Fibroblast of lung (primary cell): ENCODE measurements around the gene U2AF1L4. TPM values are rescaled to one million over a fixed set of nuclear protein-coding genes. Genes with fewer than 3 reads are reported as not detected.

Experiments
- DNase-seq, 2 donors: peaks; one replicate each; pipeline versions ENCODE4 v3.0.0 to v3.0.0-alpha.2; 2010; ENCODE audit warnings: low read depth in 2 of 2
- H2AFZ ChIP-seq: 2 replicates; pipeline ENCODE4 v1.5.1; 2012; ENCODE audit warnings: low read length, control low read depth, inconsistent platforms
- H3K27ac ChIP-seq: 2 replicates; pipeline ENCODE4 v1.5.1; 2011; ENCODE audit warnings: low read length, control low read depth; ENCODE audit not compliant: insufficient read depth
- H3K27me3 ChIP-seq: 2 replicates; pipeline ENCODE4 v1.5.1; 2011; ENCODE audit warnings: mild to moderate bottlenecking, low read length; ENCODE audit not compliant: control insufficient read depth, insufficient read depth
- H3K36me3 ChIP-seq: 2 replicates; pipeline ENCODE4 v1.5.1; 2011; ENCODE audit warnings: low read length; ENCODE audit not compliant: control insufficient read depth, insufficient read depth
- H3K4me1 ChIP-seq: 2 replicates; pipeline ENCODE4 v1.5.1; 2011; ENCODE audit warnings: low read length; ENCODE audit not compliant: control insufficient read depth, insufficient read depth; ENCODE audit errors: extremely low read depth
- H3K4me2 ChIP-seq: 2 replicates; pipeline ENCODE4 v1.5.1; 2011; ENCODE audit warnings: low read length, control low read depth; ENCODE audit not compliant: insufficient read depth; ENCODE audit errors: extremely low read depth
- H3K4me3 ChIP-seq, 4 experiments: fragments of 200-600 bp in 1 of 4; sonication (generic) in 1 of 4; replicated peaks in 1 of 4; 2 replicates each; pipeline ENCODE4 v1.5.1; 2011 to 2016; ENCODE audit warnings: low read length in 4 of 4, low read depth in 3 of 4, mild to moderate bottlenecking in 3 of 4, control low read depth in 2 of 4, inconsistent platforms in 1 of 4, mixed read lengths in 1 of 4; ENCODE audit not compliant: insufficient read depth in 1 of 4; ENCODE audit errors: control extremely low read depth in 1 of 4
- H3K79me2 ChIP-seq: 2 replicates; pipeline ENCODE4 v1.5.1; 2012; ENCODE audit warnings: mild to moderate bottlenecking, low read length, inconsistent platforms; ENCODE audit not compliant: control insufficient read depth, insufficient read depth
- H3K9ac ChIP-seq: 2 replicates; pipeline ENCODE4 v1.5.1; 2011; ENCODE audit warnings: mild to moderate bottlenecking, low read length, control low read depth; ENCODE audit not compliant: insufficient read depth
- H3K9me3 ChIP-seq: 2 replicates; pipeline ENCODE4 v1.5.1; 2012; ENCODE audit warnings: low read depth, low read length; ENCODE audit not compliant: control insufficient read depth, insufficient read depth
- H4K20me1 ChIP-seq: 2 replicates; pipeline ENCODE4 v1.5.1; 2011; ENCODE audit warnings: low read length; ENCODE audit not compliant: control insufficient read depth, insufficient read depth; ENCODE audit errors: extremely low read depth
- EZH2 ChIP-seq: IDR thresholded peaks from 2 replicates; pipeline ENCODE4 v1.5.1; 2012; ENCODE audit warnings: low read length, control low read depth, mild to moderate bottlenecking; ENCODE audit errors: missing control alignments
- polyA plus RNA-seq, 2 donors: library from polyadenylated mRNA; depleted of rRNA in 1 of 2; stranded (reverse) in 1 of 2; unstranded in 1 of 2; fragments of >200 nt; gene quantifications; 2 replicates each; pipeline ENCODE4 v1.2.1, GENCODE V29; 2011 to 2012; ENCODE audit warnings: missing spikeins in 1 of 2
- total RNA-seq: library from RNA; depleted of rRNA; stranded (reverse); fragments of >200 nt; gene quantifications from 2 replicates; pipeline ENCODE4 v1.2.1, GENCODE V29; 2014
- TF ChIP-seq, protein P1 (sequence below), 2 donors: IDR thresholded peaks in 1 of 2; conservative IDR thresholded peaks in 1 of 2; 1 replicate in 1 of 2; 2 replicates in 1 of 2; pipeline ENCODE4 v1.5.1; 2011 to 2012; ENCODE audit warnings: low read length in 2 of 2, control low read depth in 1 of 2, inconsistent platforms in 1 of 2, low read depth in 1 of 2, mild to moderate bottlenecking in 1 of 2

The U2AF1L4 gene
- total and polyA plus RNA-seq, 2 donors (not counting 1 experiment from before 2014, with no cell fraction given): 9.1 to 11.9 TPM

DNA sequence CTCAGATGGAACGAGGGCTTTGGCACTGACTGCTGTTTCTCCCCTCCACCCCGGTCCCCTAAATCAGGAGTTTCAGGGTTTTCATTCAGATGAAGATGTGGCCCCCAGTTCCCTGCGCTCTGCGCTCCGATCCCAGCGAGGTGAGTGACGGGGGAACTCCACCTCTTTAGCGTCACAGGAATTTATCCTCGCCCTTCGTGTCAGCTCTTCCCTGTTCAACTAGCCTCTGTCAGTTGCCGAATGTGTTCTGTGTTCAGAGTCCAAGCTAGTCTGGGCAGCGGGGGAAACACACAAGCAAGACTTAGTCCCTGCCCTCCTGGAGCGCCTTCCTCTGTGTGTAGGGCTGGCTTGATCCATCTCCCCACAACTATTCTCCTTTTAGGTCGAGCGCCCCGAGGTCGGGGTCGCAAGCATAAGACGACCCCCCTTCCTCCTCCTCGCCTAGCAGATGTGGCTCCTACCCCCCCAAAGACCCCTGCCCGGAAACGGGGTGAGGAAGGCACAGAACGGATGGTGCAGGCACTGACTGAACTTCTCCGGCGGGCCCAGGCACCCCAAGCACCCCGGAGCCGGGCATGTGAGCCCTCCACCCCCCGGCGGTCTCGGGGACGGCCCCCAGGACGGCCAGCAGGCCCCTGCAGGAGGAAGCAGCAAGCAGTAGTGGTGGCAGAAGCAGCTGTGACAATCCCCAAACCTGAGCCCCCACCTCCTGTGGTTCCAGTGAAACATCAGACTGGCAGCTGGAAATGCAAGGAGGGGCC is 25.6 kb downstream of the U2AF1L4 start:
- peaks cover 33% of the 10 kb centered on the region for H3K79me2 ChIP-seq

DNA sequence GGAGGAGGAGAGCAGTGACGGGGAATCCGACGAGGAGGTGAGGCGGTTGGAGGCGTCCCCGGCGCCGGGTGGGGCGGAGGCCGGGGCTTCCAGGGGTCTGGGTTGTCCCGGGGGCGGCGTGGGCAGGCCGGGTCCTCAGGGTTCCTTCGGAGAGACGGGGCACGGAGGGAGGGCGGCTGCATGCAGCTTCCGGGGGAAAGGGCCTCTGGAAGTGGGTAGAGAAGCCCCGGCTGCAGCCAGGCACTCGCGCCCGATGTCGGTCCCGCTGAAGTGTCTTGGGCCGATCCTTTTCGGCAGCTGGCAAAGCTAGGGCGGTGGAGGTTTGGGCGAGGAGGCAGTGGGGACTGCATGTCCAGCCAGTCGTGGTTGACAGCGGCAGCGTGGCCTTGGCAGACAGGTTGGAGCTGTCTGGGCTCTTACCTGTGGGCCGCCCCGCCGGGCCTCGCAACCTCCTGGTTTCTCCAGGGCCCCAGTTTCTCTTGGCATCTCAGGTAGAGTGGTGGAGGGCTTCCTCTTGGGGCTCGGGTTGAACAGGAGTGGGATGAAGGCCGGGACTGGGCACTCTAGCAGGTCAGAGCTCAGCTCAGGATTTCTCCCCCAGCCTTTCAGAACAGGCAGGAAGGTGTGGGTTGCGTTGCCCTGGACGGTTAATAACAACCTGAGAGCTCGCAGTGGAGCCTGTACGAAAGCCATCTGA is 26.7 kb downstream of the U2AF1L4 start:
- H3K9ac ChIP-seq: peak overlapping the region; percentile 77
- peak overlapping the region; percentile 68 for H3K27ac ChIP-seq
- peak overlapping the region; percentile 74 to 87 (median 80) for H3K4me3 ChIP-seq
- H3K36me3 ChIP-seq: peaks cover 24% of the 10 kb centered on the region
- H3K9me3 ChIP-seq: no peaks in the 10 kb centered on the region
- TF ChIP-seq, protein P1, sequence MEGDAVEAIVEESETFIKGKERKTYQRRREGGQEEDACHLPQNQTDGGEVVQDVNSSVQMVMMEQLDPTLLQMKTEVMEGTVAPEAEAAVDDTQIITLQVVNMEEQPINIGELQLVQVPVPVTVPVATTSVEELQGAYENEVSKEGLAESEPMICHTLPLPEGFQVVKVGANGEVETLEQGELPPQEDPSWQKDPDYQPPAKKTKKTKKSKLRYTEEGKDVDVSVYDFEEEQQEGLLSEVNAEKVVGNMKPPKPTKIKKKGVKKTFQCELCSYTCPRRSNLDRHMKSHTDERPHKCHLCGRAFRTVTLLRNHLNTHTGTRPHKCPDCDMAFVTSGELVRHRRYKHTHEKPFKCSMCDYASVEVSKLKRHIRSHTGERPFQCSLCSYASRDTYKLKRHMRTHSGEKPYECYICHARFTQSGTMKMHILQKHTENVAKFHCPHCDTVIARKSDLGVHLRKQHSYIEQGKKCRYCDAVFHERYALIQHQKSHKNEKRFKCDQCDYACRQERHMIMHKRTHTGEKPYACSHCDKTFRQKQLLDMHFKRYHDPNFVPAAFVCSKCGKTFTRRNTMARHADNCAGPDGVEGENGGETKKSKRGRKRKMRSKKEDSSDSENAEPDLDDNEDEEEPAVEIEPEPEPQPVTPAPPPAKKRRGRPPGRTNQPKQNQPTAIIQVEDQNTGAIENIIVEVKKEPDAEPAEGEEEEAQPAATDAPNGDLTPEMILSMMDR (conservative IDR thresholded peaks at IDR 0.05 in 1 of 2, IDR thresholded peaks at IDR 0.05 in 1 of 2; ENCODE audit: low read depth in 1 of 2, low read length in 2 of 2): no peak
- TF ChIP-seq EZH2: no peak
- peaks cover 9% of the 10 kb centered on the region for H3K4me1 ChIP-seq
- no peaks in the 10 kb centered on the region for H3K27me3 ChIP-seq
- peak overlapping the region; percentile 89 for H3K4me2 ChIP-seq
- no peaks in the 10 kb centered on the region for H4K20me1 ChIP-seq
- no peak overlapping the region for H2AFZ ChIP-seq
- peak in 1 of 2 donors; percentile 15 for DNase-seq
- H3K79me2 ChIP-seq: peaks cover 33% of the 10 kb centered on the region

More for the DNA sequence above, 25.6 kb downstream of the U2AF1L4 start:
- Histone ChIP-seq H4K20me1 (no peaks in the 10 kb centered on the region), H2AFZ (no peak overlapping the region), H3K27ac (no peak overlapping the region), H3K27me3 (no peaks in the 10 kb centered on the region), H3K9me3 (no peaks in the 10 kb centered on the region), H3K4me2 (peak overlapping the region; percentile 89), H3K36me3 (peaks cover 29% of the 10 kb centered on the region), H3K9ac (peak overlapping the region; percentile 26), H3K4me1 (peaks cover 9% of the 10 kb centered on the region), H3K4me3 (peak overlapping the region; percentile 74 to 87 (median 80))
- DNase-seq: no peak
- TF ChIP-seq EZH2: no peak
- TF ChIP-seq, protein P1 (conservative IDR thresholded peaks at IDR 0.05 in 1 of 2, IDR thresholded peaks at IDR 0.05 in 1 of 2; ENCODE audit: low read depth in 1 of 2, low read length in 2 of 2): no peak

DNA sequence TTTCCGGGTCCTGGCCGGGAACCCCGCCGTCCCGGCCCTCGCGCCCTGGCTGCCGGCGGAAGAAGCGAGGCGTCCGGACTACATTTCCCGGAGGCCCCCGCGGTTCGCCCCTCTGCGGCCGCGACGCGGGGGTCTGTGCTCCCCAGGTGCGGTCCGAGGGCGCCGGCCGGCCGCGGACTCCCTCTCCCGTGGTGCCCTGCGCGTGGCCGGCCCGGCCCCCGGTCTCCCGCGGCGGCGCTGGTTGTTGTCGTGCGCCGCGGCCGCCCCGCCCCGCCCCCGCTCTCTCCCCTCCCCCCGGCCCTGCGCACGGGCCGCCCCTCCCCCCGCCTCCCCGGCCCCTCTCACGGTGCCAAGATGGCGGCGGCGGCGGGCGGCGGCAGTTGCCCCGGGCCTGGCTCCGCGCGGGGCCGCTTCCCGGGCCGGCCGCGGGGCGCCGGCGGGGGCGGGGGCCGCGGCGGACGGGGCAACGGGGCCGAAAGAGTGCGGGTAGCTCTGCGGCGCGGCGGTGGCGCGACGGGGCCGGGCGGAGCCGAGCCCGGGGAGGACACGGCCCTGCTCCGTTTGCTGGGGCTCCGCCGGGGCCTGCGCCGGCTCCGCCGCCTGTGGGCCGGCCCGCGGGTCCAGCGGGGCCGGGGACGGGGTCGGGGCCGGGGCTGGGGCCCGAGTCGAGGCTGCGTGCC is 27.4 kb downstream of the U2AF1L4 start, which contains the start of gene KMT2B:
TSS of gene KMT2B (plus strand) at position 339 of the 680 bp plus-strand sequence. CDS start at position 355, 16 bp downstream.
- Histone ChIP-seq H3K4me1 (peaks cover 9% of the 10 kb centered on the region), H3K4me3 (peak within 1 kb of the TSS; percentile 74 to 95 (median 85)), H3K27ac (peak within 1 kb of the TSS; percentile 68), H3K79me2 (peaks cover 33% of the 10 kb centered on the region), H3K27me3 (no peaks in the 10 kb centered on the region), H3K36me3 (peaks cover 19% of the 10 kb centered on the region), H3K9ac (peak within 1 kb of the TSS; percentile 77), H3K9me3 (no peaks in the 10 kb centered on the region), H4K20me1 (no peaks in the 10 kb centered on the region), H2AFZ (peak within 1 kb of the TSS; percentile 97), H3K4me2 (peak within 1 kb of the TSS; percentile 98)
- TF ChIP-seq, protein P1 (conservative IDR thresholded peaks at IDR 0.05 in 1 of 2, IDR thresholded peaks at IDR 0.05 in 1 of 2; ENCODE audit: low read depth in 1 of 2, low read length in 2 of 2): no peak
- no peak for TF ChIP-seq EZH2
- no peak for DNase-seq
